GM12891 (cell line): ENCODE measurements around the gene REXO2.

Experiments used
- POLR2A ChIP-seq: IDR thresholded peaks from 2 replicates; pipeline ENCODE4 v1.6.1; 2011; ENCODE audit warnings: low read depth, low read length, control low read depth
- POLR2AphosphoS5 ChIP-seq: IDR thresholded peaks from 2 replicates; pipeline ENCODE4 v1.6.1; 2011; ENCODE audit warnings: low read depth, low read length, control low read depth
- SPI1 ChIP-seq: IDR thresholded peaks from 2 replicates; pipeline ENCODE4 v1.6.1; 2011; ENCODE audit warnings: low read depth, low read length, control low read depth
- TAF1 ChIP-seq: IDR thresholded peaks from 2 replicates; pipeline ENCODE4 v1.6.1; 2011; ENCODE audit warnings: low read depth, low read length, control low read depth

GRCh38 chr11:114478768-114479167 lies 39.5 kb downstream of the REXO2 start:
- no peak for TF ChIP-seq POLR2A
- TF ChIP-seq POLR2AphosphoS5, result no peak
- TF ChIP-seq TAF1, result no peak
- no peak for TF ChIP-seq SPI1
